Measurements from ENCODE around the gene MPRIP.

Gene MPRIP

GRCh38 chr17:17096438-17097178, 54.4 kb downstream of the MPRIP start:
- no peak overlapping the region for H3K4me3 ChIP-seq (ENCODE audit: low read depth, low read length)
- TF ChIP-seq CTCF (IDR thresholded peaks at IDR 0.05; ENCODE audit: insufficient read depth, low read length, missing control alignments) = no peak
- DNase-seq (ENCODE audit: low read depth, low spot score) = no peak
- CTCF ChIA-PET = interaction anchor here (0.7 kb wide), 1 partner anchor 24 kb away, joined by 3 read pairs; no protein-coding TSS in a partner anchor
- POLR2A ChIA-PET = no interaction called here

GRCh38 chr17:17097763-17098345, 55.6 kb downstream of the MPRIP start:
- CTCF ChIA-PET = interaction anchor here (1.0 to 1.2 kb wide), 2 partner anchors 11 to 100 kb away, joined by 3 to 4 read pairs; no protein-coding TSS in a partner anchor
- H3K4me3 ChIP-seq (ENCODE audit: low read depth, low read length) = no peak overlapping the region

GRCh38 chr17:17098551-17099179, 56.4 kb downstream of the MPRIP start:
- DNase-seq (ENCODE audit: low read depth, low spot score) = no peak
- H3K4me3 ChIP-seq (ENCODE audit: low read depth, low read length) = no peak overlapping the region
- TF ChIP-seq CTCF (IDR thresholded peaks at IDR 0.05; ENCODE audit: insufficient read depth, low read length, missing control alignments) = no peak
- CTCF ChIA-PET = interaction anchor here (1.0 kb wide), 1 partner anchor 12 kb away, joined by 3 read pairs; no protein-coding TSS in a partner anchor
- POLR2A ChIA-PET = no interaction called here

More at GRCh38 chr17:17097763-17098345, 55.6 kb downstream of the MPRIP start:
- DNase-seq (ENCODE audit: low read depth, low spot score) = no peak
- TF ChIP-seq CTCF (IDR thresholded peaks at IDR 0.05; ENCODE audit: insufficient read depth, low read length, missing control alignments) = no peak
- POLR2A ChIA-PET = no interaction called here

- no peak for TF ChIP-seq CTCF (IDR thresholded peaks at IDR 0.05; ENCODE audit: insufficient read depth, low read length, missing control alignments)
- DNase-seq (ENCODE audit: low read depth, low spot score) = no peak
- no peak overlapping the region for H3K4me3 ChIP-seq (ENCODE audit: low read depth, low read length)
- CTCF ChIA-PET = interaction anchor here (1.5 kb wide), 1 partner anchor 11 kb away, joined by 4 read pairs; no protein-coding TSS in a partner anchor
- POLR2A ChIA-PET = no interaction called here
Observed at GRCh38 chr17:17102176-17102575, 59.9 kb downstream of the MPRIP start.

GRCh38 chr17:17103160-17103559, 60.9 kb downstream of the MPRIP start:
- DNase-seq (ENCODE audit: low read depth, low spot score) = no peak
- H3K4me3 ChIP-seq (ENCODE audit: low read depth, low read length) = no peak overlapping the region
- POLR2A ChIA-PET = no interaction called here
- no peak for TF ChIP-seq CTCF (IDR thresholded peaks at IDR 0.05; ENCODE audit: insufficient read depth, low read length, missing control alignments)
- CTCF ChIA-PET = interaction anchor here (1.2 to 1.5 kb wide), 2 partner anchors 10 to 103 kb away, joined by 4 to 8 read pairs; no protein-coding TSS in a partner anchor

GRCh38 chr17:17104036-17104435, 61.8 kb downstream of the MPRIP start:
- CTCF ChIA-PET = no interaction called here
- no peak overlapping the region for H3K4me3 ChIP-seq (ENCODE audit: low read depth, low read length)
- no peak for DNase-seq (ENCODE audit: low read depth, low spot score)
- POLR2A ChIA-PET = no interaction called here
- no peak for TF ChIP-seq CTCF (IDR thresholded peaks at IDR 0.05; ENCODE audit: insufficient read depth, low read length, missing control alignments)

Data from AG04449 (cell line).